Inflammatory macrophage treated with lipopolysaccharide for 1 hour (primary cell): ENCODE data around the gene DISP2.

Experiments
- DNase-seq, 2 donors: peaks; one replicate each; pipeline ENCODE4 v3.0.0-alpha.2; 2020 to 2022

Gene DISP2

DNA sequence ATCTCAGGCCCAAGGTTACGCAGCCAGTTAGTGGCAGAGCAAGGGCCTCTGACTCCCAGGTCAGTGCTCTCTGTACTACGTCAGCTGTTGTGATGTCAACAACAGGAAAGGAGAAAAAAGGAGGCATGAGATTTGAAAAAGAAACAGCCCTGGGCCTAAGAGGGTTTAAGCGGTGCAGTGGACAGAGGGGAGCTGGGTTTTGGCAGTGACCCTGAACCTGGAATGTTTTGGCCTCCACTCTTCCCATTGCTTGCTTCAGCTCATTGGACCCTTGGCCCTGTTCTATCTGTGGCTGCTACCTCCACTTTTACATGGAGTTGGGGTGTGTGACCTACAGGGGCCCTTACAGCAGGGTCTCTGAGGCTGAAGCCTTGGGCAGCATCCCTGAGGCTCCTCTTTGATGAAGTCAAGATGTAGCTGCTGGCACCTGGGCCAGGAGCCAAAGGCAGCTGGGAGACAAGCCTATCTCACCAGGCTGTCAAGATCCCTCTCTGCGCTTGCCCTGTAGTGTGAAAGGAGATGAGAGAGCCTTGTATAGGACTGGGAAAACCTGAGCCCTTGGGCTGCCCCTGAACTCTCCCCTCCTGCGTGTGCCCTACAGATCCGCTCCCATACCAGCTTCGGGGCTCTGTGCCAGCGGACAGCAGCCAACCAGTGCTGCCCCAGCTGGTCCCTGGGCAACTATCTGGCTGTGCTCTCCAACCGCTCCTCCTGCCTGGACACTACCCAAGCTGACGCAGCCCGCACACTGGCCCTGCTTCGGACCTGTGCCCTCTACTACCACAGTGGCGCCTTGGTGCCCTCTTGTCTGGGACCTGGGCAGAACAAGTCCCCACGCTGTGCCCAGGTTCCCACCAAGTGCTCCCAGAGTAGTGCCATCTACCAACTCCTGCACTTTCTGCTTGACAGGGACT, 8.7 kb downstream of the DISP2 start:
- DNase-seq = no peak

DNA sequence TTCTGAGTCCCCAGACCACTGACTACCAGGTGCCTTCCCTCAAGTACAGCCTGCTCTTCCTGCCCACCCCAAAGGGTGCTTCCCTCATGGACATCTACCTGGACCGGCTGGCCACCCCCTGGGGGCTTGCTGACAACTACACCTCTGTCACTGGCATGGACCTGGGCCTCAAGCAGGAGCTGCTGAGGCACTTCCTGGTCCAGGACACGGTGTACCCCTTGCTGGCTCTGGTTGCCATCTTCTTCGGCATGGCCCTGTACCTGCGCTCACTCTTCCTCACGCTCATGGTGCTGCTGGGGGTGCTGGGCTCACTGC, 9.3 kb downstream of the DISP2 start:
- DNase-seq = no peak

DNA sequence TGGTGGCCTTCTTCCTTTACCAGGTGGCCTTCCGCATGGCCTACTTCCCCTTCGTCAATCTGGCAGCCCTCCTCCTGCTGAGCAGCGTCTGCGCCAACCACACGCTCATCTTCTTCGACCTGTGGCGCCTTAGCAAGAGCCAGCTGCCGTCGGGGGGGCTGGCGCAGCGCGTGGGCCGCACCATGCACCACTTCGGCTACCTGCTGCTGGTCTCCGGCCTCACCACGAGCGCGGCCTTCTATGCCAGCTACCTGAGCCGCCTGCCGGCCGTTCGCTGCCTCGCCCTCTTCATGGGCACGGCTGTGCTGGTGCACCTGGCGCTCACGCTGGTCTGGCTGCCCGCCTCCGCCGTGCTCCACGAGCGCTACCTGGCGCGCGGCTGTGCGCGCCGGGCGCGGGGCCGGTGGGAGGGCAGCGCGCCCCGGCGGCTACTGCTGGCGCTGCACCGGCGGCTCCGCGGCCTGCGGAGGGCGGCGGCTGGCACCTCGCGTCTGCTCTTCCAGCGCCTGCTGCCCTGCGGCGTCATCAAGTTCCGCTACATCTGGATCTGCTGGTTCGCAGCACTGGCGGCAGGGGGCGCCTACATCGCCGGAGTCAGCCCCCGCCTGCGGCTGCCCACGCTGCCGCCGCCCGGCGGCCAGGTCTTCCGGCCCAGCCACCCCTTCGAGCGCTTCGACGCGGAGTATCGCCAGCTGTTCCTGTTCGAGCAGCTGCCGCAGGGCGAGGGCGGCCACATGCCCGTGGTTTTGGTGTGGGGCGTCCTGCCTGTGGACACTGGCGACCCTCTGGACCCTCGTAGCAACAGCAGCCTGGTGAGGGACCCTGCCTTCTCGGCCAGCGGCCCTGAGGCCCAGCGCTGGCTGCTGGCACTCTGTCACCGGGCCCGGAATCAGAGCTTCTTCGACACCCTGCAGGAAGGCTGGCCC, 9.9 kb downstream of the DISP2 start:
- peak; percentile 87 to 88 for DNase-seq

DNA sequence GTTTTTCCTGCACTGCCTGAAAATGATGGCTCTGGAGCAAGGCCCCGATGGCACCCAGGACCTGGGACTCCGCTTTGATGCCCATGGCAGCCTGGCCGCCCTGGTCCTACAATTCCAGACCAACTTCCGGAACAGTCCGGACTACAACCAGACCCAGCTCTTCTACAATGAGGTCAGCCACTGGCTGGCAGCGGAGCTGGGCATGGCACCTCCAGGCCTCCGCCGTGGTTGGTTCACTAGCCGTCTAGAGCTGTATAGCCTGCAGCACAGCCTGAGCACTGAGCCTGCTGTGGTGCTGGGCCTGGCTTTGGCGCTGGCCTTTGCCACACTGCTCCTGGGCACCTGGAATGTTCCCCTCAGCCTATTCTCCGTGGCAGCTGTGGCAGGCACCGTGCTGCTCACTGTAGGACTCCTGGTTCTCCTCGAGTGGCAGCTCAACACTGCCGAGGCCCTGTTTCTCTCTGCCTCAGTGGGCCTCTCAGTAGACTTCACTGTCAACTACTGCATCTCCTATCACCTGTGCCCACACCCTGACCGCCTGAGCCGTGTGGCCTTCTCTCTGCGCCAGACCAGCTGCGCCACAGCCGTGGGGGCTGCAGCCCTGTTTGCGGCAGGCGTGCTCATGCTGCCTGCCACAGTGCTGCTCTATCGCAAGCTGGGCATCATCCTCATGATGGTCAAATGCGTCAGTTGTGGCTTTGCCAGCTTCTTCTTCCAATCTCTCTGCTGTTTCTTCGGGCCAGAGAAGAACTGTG, 10.9 kb downstream of the DISP2 start:
- no peak for DNase-seq

DNA sequence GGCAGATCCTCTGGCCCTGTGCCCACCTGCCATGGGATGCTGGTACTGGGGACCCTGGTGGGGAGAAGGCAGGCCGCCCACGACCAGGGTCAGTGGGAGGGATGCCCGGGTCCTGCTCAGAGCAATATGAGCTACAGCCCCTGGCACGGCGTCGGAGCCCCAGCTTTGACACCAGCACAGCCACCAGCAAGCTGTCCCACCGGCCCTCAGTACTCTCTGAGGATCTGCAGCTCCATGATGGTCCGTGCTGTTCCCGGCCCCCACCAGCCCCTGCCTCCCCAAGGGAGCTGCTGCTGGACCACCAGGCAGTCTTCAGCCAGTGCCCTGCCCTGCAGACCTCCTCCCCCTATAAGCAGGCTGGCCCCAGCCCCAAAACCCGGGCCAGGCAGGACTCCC, 11.5 kb downstream of the DISP2 start:
- no peak for DNase-seq

DNA sequence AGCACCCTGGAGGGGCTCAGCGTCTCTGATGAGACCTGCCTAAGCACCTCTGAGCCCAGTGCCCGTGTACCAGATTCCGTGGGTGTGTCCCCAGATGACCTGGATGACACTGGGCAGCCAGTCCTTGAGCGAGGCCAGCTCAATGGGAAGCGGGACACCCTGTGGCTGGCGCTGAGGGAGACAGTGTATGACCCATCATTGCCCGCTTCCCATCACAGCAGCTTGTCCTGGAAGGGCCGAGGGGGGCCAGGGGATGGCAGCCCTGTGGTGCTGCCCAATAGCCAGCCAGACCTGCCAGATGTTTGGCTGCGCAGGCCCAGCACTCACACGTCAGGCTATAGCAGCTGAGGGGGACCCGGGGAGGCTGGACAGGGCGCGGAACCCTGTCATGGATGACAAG, 12.0 kb downstream of the DISP2 start:
- DNase-seq = no peak

DNA sequence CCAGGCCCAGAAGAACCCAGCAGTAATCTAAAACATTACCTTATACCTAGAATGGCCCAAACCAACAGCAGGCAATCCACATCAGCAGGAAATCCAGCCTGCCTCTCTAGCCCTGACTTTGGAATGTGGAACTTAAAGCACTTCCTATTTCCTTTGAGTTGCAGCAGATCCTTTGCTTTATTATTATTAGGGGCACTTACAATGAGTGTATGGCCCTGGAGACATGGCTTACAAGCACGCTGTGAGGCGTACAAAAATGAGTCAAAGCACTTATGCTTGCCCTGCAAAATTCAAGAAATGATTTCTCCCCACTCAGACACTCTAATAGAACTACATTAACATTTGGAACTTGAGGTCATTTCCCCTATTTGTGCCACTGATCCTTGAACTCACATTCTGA, 15.0 kb downstream of the DISP2 start:
- DNase-seq = peak; percentile 31 to 35

DNA sequence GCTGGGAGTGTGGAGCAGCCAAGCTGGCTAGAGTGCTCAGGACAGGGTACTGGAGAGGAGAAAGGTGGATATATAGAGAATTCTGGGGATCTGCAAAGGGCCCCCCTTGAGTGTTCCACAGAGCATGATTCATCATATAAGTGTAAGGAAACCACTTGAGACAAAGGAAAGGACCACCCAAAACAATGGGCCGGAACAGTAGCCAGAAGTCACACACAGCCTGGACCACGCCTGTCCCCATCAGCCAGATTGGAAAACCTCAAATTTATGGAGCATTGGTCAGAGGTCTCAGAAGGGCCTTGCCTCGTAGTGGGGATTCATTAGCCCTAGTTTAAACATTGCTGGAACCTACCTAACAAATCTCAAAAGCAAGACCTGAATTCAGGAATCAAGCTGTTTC, 19.6 kb downstream of the DISP2 start:
- DNase-seq = no peak

DNA sequence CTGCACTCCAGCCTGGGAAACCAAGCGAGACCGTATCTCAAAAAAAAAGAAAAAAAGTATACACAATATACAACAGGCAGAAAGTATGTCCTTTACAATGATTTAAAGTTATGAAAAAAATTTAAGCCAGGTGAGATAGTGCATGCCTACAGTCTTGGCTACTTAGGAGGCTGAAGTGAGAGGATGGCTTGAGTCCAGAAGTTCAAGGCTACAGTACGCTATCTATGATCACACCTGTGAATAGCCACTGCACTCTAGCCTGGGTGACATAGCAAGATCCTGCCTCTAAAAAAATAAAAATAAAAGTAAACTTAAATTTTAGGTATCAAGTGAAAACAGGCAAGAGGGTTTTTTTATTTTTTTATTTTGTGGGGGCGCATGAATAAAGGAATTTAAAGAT, 21.4 kb downstream of the DISP2 start:
- no peak for DNase-seq

DNA sequence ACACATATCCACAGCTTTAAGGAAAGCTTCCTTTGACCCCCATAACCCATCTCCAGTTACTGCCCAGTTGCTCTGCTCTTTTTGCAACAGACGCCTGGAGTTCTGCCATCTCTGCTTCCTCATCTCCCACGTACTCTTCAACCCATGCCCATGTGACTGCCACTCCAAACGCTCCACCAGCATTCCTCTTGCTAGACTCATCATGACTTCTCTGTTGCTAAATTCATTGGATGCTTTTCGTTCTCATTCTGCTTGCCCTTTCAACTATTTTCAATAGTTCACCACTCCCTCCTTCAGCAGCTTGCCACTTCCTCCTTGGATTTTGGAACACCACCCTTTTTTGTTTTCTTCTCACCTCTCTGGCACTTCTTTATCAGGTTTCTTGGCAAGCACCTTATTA, 21.8 kb downstream of the DISP2 start:
- DNase-seq = peak; percentile 82 to 94

DNA sequence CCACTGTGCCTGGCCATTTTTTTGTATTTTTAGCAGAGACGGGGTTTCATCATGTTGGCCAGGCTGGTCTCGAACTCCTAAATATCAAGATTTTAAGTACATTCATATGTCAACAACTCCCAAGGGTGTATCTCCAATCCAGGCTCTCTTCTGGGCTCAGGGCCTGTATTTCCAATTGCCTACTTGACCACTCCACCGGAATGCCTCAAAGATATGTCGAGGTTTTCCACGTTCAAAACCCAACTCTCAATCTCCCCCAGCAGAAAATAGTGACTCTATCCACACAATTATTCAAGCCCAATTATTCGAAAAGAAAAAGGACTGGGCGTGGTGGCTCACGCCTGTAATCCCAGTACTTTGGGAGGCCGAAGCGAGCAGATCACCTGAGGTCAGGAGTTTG, 22.6 kb downstream of the DISP2 start:
- no peak for DNase-seq

DNA sequence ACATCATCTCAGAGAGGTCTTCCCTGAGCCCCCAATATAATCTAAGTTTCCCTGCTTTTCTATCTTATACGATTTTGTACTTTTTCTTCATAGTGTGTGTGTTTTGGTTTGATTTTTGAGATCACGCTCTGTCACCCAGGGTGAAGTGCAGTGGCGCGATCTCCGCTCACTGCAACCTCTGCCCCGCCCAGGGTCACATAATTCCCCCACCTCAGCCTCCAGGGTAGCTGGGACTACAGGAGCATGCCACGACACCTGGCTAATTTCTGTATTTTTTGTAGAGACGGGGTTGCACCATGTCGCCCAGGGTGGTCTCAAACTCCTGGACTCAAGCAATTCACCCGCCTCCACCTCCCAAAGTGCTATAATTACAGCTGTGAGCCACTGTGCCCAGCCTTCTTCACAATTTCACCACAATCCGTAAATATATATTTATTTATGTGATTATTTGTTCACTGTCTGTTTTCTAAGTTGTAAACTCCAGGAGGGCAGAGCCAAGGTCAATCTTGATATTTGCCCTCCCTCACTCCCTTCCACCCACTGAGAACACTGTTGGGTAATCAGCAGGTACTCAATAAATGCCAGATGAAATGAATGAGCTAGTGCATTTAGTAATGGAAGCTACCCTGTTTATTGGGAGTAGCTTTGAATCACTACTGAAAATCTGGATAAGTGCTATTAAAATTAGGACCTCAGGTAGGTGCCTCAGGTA, 24.0 kb downstream of the DISP2 start:
- DNase-seq = no peak

DNA sequence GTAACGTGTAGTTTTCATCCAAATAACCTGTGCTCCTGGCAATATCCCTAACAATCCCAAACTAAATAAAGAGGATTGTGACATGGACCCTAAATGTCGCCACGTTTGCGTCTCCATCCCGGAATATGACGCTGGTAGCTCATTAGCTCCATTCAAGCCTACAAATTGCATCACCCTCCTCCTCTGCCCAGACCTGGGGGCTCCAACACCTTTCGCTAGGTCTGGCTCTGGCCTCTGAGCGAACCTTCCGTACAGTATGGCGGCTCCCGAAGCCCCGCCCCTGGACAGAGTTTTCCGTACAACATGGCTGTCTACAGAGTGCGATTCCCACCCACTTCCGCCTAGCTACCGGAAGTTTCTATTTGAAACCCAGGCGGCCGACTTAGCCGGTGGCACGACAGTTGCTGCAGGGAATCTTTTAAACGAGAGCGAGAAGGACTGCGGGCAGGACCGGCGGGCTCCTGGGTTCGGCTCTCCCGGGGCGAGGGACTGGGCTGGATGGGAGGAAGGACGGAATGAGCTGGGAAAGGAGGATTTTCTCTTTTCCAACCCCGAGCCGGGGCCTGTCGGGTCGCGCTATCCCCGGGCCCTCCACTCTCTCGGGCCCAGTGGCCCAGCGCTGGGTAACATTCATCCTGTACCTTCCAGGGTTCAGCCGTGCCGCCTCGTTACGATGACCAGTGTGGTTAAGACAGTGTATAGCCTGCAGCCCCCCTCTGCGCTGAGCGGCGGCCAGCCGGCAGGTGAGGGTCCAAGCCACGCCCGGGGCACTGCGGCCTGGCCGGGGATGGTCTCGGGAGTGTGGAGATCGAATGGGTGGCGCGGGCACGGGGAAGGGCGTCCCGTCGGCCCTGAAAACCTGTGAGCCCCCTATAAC, 24.8 kb downstream of the DISP2 start, which contains the start of gene KNSTRN:
Gene KNSTRN (plus strand): TSS at position 142 of the 877 bp plus-strand sequence. CDS start 115 bp downstream, at position 257.
- peak; percentile 86 to 96 for DNase-seq

DNA sequence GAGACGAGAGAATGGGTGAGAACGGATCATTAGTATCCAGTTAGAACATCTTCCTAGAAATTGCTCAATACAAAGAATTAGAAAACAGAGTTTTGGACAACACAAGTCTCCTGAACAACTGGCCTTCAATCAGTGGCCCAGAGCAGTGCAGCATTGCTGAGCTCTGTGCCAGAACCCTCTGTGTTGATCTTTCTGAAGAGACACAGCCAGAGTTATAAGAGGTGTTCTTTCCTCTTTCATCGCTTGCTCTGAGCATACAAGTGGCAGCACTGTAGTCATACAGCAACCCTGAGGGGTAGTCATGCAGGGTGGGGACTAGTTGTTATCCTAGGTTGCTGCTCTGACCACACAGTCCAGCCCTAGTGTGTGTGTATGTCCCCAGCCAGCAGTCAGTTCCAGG, 28.5 kb downstream of the DISP2 start:
- DNase-seq = no peak

DNA sequence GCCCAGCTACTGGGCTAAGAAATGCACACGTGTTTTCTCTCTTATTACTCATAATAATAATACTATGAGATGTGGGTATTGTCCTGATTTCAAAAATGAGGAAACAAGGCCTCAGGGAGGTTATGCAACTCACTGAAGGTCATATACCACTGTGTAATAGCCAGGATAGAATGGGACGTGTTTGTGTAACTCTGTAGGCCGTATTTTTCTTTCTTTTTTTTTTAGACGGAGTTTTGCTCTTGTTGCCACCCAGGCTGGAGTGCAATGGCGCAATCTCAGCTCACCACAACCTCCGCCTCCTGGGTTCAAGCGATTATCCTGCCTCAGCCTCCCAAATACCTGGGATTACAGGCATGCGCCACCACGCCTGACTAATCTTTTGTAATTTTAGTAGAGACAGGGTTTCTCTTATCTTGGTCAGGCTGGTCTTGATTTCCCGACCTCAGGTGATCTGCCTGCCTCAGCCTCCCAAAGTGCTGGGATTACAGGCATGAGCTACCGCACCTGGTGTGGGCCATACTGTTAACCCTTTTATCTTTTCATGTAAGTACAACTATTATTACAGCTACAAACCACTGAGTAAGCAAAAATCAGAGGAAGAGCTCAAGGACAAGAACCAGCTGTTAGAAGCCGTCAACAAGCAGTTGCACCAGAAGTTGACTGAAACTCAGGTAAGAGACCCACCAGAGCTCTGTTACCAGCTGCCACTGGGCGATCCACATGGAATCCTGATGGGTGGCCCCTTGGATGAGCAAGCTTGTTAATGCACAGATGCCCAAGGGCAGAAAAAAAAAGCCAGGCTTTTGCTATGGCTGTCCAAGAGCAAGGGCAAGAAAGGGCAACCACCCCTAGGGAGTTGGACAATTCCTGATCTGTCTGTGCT, 31.2 kb downstream of the DISP2 start:
- peak; percentile 89 to 96 for DNase-seq

DNA sequence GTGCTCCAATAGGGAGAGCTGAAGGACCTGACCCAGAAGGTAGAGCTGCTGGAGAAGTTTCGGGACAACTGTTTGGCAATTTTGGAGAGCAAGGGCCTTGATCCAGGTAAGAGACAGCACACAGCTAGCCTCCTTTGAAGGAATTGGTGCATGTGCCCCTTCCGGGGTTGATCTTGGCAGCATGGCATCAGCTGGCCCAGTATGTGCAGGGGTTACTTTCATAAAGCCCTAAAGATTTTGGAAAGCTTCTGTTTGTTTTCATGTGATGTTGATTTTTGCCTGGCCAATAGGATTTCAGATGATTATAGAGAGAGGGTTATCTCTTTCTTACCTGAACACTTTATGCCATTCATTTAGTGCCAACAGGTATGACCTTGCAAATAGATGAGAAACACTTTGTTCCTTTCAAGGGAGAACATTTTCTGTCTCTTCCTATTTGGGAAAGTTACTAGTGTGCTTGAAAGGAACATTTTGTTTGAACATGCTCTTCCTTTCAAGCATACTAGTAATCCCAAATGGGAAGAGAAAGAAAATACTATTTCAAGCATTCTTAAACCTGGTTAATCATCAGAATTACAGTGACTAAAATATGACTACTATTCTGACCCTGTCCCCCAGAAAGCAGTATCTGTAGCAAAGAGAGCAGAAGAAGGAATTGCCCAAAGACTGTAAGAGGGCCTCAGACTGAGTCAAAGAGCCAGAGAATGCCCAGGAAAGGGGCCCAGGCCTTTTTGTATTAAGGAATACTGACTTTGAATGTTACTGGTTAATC, 32.0 kb downstream of the DISP2 start:
- DNase-seq = no peak

DNA sequence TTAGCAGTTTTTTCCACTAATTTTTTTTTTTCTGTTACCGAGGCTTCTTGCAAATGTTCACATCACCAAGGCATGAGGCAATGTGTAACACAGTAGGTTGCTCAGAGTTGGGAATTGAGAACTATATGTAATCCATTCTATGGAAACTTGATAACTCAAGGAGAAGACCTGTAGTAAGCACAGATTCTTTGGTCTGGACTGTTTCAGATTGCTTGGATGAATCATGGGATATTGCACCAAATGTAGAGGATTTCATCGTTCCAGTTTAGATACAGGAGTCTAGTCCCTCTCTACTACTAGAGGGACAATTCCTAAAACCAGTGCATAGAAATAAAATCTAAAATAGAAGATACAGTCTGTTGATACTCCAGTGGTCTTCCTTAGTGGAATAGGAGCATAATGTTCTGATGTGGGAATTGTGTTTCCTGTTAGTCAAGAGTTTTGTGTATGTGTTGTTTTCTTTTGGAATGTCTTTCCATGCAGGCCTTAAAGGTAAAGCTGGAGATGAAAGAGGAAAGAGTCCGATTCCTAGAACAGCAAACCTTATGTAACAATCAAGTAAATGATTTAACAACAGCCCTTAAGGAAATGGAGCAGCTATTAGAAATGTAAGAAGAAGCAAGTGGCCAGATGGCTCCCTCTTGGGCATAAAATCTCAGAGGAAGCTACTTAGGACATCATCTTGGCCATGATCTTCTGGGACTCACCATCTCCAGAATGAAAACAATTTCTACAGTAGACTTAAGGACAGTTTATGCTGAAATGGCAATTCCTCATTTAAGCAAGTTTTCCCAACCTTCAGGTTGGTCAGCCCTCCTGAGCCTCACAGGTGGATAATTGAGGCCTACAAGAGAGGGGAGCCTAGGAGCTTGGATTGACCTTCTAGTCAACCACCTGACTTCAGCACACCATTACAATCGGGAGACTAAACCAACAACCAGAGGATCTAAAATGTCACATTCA, 35.2 kb downstream of the DISP2 start:
- no peak for DNase-seq

DNA sequence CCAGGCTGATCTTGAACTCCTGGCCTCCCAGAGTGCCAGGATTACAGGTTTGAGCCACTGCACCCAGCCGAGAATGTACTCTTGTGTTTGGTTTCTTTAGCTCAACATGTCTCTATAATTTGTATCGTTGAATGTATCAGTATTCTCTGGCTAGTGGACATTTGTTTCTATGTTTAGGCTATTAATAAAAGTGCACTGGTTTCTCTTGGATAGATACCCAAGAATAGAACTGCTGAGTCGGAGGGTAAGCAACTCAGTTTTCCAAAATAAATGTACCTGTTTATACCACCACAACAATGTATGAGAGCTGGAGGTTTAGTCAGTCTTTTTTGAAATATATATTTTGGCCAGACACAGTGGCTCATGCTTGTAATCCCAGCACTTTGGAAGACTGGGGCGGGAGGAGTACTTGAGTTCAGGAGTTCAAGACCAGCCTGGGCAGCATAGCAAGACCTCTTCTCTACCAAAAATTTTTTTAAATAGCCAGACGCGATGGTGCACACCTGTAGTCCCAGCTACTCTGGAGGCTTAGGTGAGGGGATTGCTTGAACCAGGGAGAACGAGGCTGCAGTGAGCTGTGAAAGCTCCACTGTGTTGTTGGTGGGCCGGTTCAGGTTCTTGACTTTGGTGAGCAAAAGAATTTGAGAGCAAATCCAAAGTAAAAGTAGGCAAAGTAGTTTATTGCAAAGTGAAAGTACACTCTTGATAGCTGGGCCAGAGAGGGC, 39.8 kb downstream of the DISP2 start:
- no peak for DNase-seq
